GM06990 (cell line): ENCODE data around the gene SLC12A8.

ENCODE experiments used
- DNase-seq: peaks from one replicate; pipeline ENCODE4 v3.0.0-alpha.2; 2011; ENCODE audit not compliant: insufficient read length; ENCODE audit errors: extremely low read depth
- H3K27me3 ChIP-seq: replicated peaks from 2 replicates; pipeline ENCODE4 v1.6.0; 2011; ENCODE audit warnings: low read length; ENCODE audit not compliant: control insufficient read depth, insufficient read depth
- H3K36me3 ChIP-seq: 2 replicates; pipeline ENCODE4 v1.5.1; 2011; ENCODE audit warnings: low read length; ENCODE audit not compliant: control insufficient read depth, insufficient read depth
- H3K4me3 ChIP-seq: replicated peaks from 2 replicates; pipeline ENCODE4 v1.5.1; 2011; ENCODE audit warnings: low read depth, mild to moderate bottlenecking, control low read depth, low read length
- CTCF ChIP-seq: IDR thresholded peaks from 2 replicates; pipeline ENCODE4 v1.5.1; 2011; ENCODE audit warnings: low read length, control low read depth, mild to moderate bottlenecking, inconsistent platforms; ENCODE audit not compliant: insufficient read depth, poor library complexity, severe bottlenecking

The SLC12A8 gene

GRCh38 chr3:125142940-125143339 lies 69.6 kb downstream of the SLC12A8 start:
- no peaks in the 10 kb centered on the region for H3K36me3 ChIP-seq
- TF ChIP-seq CTCF, result no peak
- H3K4me3 ChIP-seq, result peak overlapping the region; percentile 46; the same call in 1 of the 2 replicates
- no peak for DNase-seq
- H3K27me3 ChIP-seq, result no peaks in the 10 kb centered on the region

- H3K36me3 ChIP-seq, result no peaks in the 10 kb centered on the region
- TF ChIP-seq CTCF, result no peak
- no peaks in the 10 kb centered on the region for H3K27me3 ChIP-seq
- no peak for DNase-seq
- peak overlapping the region; percentile 46 for H3K4me3 ChIP-seq
Observed at GRCh38 chr3:125142420-125142778, 70.1 kb downstream of the SLC12A8 start.

- H3K27me3 ChIP-seq, result no peaks in the 10 kb centered on the region
- H3K4me3 ChIP-seq, result peak overlapping the region; percentile 46
- peak; percentile 91 for DNase-seq
- TF ChIP-seq CTCF, result peak; percentile 72
- no peaks in the 10 kb centered on the region for H3K36me3 ChIP-seq
Observed at GRCh38 chr3:125141596-125142419, 70.7 kb downstream of the SLC12A8 start.

GRCh38 chr3:125140818-125141595 lies 71.5 kb downstream of the SLC12A8 start:
- Histone ChIP-seq H3K36me3 (no peaks in the 10 kb centered on the region), H3K27me3 (no peaks in the 10 kb centered on the region), H3K4me3 (peak overlapping the region; percentile 27; the same call in 1 of the 2 replicates)
- no peak for DNase-seq
- TF ChIP-seq CTCF, result no peak

GRCh38 chr3:125140011-125140817 lies 72.3 kb downstream of the SLC12A8 start:
- H3K27me3 ChIP-seq, result no peaks in the 10 kb centered on the region
- TF ChIP-seq CTCF, result no peak
- no peak for DNase-seq
- H3K36me3 ChIP-seq, result no peaks in the 10 kb centered on the region
- H3K4me3 ChIP-seq, result no peak overlapping the region
